HG03097 (cell line): ENCODE results near the gene AKAP11.

ENCODE experiments used
- ATAC-seq: cut with Tn5 transposase; IDR thresholded peaks from one replicate; pipeline ENCODE4 v1.9.1; 2021; ENCODE audit not compliant: unreplicated experiment, low FRiP score

AKAP11 gene

GRCh38 chr13:42274386-42275097 lies 2.6 kb downstream of the AKAP11 start:
- ATAC-seq: no peak

DNA sequence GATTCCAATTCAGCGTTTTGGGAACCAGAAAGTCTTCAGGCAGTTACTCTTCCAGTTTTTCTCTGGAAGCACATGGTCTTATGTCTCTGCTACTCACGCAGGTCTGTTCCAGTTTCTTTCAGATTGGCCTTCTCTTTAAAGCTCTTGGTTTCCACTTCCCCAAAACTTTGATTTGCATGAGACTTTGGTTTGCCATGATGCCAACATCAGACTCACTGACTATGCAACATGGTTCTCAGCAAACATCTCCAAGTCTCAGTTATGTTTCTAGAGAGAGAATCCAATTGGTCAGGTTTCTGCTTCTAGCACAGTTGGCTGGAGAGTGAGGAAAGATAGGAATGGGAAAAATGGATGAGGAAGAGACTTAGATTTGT lies 3.1 kb downstream of the AKAP11 start:
- no peak for ATAC-seq

GRCh38 chr13:42275506-42275905 lies 3.6 kb downstream of the AKAP11 start:
- no peak for ATAC-seq

- ATAC-seq: no peak
Observed at GRCh38 chr13:42276683-42277082, 4.7 kb downstream of the AKAP11 start.

DNA sequence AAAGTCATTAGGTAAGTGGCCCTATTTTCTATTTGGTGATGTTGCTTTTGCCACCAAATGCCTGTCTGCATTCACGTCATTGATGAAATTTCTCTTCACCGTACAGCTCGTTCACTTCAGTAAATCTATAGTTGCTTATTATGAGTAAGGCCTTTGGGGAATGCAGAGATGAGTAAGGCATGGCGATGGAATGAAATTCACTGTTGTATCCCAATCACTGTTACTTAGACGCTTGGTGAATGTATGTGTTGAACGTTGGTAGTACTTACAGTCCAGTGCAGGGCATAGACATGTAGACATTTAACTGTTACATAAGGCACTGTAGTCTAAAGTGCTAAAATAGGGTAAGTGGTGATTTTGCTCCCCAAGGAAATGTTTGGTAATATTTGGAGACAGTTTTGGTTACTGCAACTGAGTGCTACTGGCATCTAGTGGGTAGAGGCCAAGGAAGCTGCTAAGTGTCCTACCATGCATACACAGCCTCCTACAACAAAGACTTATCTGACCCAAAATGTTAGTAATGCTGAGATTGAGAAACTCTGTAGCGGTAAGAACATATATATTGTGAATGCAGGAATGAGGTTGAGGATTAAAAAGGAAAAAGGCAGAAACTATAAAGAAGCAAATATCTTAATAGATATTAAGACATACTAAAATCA lies 5.8 kb downstream of the AKAP11 start:
- ATAC-seq: no peak

- ATAC-seq: no peak
Observed at GRCh38 chr13:42279080-42279479, 7.1 kb downstream of the AKAP11 start.

DNA sequence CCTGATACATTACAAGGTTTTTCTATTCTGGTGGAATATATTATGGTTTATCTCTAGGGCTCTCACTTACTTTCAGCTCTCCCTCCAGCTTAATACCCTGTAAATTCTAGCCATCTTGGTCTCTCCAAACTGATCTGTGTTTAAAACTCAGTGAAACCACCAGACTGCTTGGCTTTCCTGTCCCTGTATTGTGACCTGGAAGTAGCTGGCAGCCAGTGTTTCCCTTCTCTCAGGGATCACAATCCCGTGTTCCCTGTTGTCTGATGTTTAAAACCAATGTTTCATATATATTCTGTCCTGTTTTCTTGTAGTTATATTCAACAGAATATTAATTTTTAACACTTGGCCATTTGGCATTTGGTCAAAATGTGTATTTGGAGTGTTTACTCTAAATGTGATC lies 8.0 kb downstream of the AKAP11 start:
- no peak for ATAC-seq

GRCh38 chr13:42280537-42280936 lies 8.6 kb downstream of the AKAP11 start:
- no peak for ATAC-seq

- ATAC-seq: no peak
Observed at GRCh38 chr13:42283574-42283973, 11.6 kb downstream of the AKAP11 start.

DNA sequence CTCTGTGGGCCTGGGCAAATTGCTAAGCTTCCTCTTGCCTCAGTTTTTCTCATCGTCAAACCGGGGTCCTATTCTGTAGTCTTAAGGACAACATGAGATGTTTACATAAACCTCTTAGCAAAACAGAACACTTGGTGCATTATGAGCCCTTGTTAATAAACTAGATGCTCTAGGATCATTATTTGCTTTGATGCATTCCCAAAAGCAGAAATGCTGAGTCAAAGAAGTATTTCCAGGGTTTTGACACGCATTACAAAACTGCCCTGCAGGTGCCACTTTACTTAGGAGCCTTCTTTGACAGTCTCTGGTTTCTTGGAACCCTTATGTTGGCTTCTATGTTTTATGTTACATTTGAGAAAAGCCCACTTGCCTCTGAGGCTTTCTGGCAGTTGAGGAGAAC lies 12.1 kb downstream of the AKAP11 start:
- no peak for ATAC-seq

- ATAC-seq: no peak
Observed at GRCh38 chr13:42298392-42298791, 26.4 kb downstream of the AKAP11 start.

- ATAC-seq: no peak
Observed at GRCh38 chr13:42305503-42305902, 33.6 kb downstream of the AKAP11 start.

DNA sequence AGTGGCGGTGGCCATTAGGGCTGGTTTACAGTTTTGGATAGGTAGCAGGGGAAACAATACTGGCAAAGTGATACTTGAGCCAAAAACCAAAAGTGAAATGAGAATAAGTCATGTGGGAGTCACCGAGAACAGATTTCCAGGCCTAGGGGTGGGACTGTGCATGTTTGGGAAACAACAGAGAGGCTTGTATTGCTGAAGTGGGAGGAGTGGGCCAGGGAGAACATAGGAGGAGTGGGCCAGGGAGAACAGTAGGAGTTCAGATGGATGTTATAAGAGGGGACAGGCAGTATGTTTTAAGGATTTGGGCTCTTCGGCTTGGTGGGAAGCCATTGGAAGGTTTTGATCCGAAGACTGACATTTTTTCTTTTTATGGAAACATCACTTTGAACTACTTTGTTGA lies 35.5 kb downstream of the AKAP11 start:
- ATAC-seq: no peak

- ATAC-seq: no peak
Observed at GRCh38 chr13:42312817-42313431, 41.0 kb downstream of the AKAP11 start.

DNA sequence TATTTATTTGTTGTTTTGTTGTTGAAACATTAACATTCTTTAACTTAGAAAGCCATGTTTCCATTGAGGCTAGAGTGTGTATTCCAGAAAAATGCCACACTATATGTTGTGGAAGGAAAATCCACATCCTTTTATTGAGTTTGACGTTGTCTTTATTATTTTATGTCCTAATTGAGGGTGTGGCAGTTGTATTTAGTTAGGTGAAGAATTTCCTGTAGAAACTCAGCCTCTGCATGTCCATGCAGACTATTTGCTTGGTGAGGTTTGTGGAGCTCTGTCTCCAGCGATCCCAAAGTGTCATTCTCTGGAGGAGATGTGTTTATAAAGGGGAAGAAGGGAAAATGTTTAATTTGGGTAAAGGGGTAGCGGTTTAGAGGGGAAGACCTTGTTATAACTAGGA lies 46.6 kb downstream of the AKAP11 start:
- no peak for ATAC-seq

DNA sequence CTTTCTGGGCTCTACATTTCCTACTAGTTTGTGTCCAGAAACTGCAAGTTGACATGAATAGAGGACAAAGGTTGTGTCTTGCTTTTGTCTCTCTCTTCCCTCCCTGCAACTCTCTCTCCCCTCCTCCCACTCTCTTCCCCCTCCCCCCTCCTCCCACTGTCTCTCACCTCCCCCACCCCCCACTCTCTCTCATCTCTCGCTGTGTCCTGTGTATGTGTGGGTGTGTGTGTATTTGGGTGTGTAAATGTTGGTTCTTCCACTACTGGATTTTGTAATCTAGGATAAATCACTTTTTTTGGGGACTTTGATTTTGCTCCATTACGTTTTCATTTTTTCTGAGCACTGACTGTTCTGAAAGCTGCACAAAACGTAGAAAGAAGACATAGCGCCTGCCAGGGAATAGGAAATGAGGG lies 48.4 kb downstream of the AKAP11 start:
- no peak for ATAC-seq

DNA sequence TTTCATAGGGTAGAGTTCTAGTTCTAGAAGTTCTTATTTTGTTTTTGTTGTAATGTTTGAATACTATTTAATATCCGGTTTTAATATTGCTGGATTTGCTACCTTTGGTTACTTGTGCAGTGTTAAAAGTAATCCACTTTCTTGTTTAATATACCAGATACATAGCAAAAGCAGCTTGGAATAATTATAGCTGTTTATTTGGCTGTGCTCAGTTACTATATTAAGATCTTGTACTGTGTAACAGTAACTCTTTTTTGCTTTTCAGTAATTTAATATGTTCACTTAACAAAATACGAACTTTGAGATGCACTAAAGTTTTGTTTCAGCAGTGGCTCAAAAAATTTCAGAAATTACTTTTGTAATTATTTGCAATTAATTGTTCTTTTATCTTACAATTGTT lies 50.9 kb downstream of the AKAP11 start:
- ATAC-seq: no peak

- ATAC-seq: no peak
Observed at GRCh38 chr13:42324704-42325103, 52.8 kb downstream of the AKAP11 start.

DNA sequence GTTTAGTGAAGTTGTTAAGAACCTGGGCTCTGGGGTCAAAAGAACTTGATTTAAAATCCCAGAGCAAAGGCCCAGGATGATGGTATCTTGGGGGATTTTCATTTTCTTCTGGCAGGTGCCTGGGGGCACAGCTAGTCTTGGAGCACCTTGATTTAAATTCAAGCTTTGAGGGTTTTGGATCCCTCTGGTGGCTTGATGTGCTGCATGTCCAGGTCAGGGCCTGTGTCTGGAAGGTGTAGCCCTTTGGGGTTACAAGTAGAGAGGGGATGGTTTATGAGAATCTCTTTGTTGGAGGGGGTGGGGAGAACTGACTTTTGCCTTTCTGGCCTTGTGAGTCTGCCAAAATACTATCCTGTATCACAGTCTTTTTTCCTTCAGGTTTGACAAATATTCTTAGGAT lies 55.8 kb downstream of the AKAP11 start:
- no peak for ATAC-seq

DNA sequence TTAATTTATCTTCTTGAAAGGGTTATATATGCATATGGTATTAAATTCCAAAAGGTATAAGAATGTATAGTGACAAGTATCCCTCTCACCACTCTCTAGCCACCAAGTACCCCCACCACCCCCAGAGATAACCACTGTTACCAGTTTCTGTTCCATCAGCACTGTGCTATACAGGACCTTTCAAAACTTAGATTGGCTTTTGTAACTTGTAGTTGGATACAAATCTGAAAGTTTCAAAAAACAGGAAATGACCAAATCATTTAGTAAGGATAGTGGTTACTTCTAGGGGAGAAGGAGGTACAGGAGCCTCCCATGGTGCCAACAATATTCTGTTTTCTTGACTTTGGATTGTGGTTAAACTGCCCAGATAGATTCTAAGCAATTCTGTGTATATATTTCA lies 56.7 kb downstream of the AKAP11 start:
- no peak for ATAC-seq

GRCh38 chr13:42329239-42329638 lies 57.3 kb downstream of the AKAP11 start:
- no peak for ATAC-seq

GRCh38 chr13:42331009-42331408 lies 59.1 kb downstream of the AKAP11 start:
- ATAC-seq: no peak
